ENCODE results near the gene RNF34.
"Not testable (repeated sequence)": the region's sequence is repeated elsewhere in the genome, so short reads cannot be mapped to it uniquely, and the experiment has no call there.

RNF34 gene, protein sequence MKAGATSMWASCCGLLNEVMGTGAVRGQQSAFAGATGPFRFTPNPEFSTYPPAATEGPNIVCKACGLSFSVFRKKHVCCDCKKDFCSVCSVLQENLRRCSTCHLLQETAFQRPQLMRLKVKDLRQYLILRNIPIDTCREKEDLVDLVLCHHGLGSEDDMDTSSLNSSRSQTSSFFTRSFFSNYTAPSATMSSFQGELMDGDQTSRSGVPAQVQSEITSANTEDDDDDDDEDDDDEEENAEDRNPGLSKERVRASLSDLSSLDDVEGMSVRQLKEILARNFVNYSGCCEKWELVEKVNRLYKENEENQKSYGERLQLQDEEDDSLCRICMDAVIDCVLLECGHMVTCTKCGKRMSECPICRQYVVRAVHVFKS

DNA sequence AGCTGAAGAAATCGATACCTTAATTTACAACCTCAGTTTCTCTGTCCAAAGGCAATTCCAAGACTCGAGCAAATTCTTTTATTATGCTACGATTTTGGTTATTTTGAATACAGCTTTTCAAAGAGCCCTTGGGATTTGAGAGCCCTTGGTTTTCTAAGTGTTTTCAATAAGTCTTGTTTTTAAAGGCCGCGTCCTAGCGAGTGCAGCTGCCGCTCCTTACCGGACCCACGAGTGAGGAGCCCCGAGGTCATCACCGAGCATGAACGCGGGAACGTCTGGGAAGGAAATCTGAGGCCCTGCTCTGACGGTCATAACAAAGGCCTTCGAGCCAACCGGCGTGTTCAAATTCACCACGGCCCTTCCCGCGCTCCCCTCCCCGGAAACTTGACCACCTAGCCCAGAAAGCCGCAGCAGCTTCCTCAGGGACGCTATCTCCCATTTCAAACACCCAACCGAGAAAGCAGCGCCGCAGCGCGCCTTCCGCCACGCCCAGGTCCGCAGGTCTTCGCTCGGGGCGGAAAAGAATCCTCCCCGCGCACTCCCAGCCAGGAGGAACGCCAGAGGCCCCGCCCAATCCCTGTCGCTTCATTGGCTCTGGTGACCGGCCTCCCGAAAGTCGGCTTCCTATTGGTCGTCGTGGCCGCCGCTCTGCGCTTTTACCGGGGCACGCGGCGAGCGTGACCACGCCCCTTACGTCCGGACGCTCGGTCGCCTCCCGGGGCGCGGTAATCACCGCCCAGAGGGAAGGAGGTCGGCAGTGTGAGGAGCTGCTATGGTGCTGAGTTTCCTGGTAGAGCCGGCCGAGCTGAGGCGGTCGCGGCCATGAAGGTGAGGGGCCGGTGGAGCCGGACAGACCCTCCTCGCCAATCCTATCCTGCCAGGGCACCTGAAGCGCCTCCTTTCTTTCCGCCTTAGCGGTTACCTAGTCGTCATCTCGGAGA lies at the start of gene RNF34:
RNF34 (plus strand) TSS at position 728 of the 941 bp plus-strand sequence; CDS start at position 823, 95 bp downstream.
- peak; percentile 99 for DNase-seq

DNA sequence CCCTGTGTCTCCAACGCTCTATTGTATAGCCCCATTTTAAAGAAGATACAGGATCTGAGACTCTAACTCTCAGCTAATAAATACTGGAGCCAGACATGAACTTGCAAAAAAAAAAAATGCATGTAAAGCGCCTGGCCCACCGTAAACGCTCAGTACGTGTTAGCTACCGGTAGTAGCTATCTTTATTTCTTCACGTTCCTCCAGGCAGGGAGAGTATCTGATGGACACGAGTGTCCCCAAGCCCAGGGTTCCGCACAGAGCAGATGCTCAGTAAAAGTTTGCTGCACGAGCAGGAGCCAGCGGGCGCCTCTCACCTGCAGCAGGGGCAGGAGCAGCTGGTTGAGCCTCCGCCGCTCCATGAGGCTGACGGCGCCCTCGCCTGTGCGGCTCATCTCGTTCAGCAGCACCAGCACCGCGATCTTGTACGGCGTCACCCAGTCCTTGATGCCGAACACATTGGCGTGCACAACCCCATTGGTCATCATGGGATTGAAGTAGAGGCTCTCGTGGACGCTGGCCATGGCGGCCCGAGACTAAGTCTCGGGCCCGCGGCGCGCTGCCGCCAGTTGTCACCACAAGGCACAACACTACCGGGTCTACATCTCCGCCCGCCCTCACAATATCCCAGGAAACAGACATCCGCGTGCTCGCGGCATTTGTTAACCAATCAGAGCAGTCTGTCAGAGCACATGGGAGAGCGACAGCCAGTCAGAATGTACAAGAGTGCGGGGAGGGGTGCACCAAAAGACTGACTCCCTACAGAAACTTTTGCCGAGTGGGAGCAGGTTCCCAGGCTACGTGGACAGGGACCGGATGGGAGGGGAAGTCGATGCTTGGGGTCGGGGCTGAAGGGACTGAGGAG lies 47.9 kb upstream of the RNF34 start, which contains the start of gene ANAPC5:
ANAPC5 (minus strand) TSS at position 592 of the 862 bp plus-strand sequence; CDS start at position 521, 71 bp downstream.
- peak; percentile 99 for DNase-seq

DNA sequence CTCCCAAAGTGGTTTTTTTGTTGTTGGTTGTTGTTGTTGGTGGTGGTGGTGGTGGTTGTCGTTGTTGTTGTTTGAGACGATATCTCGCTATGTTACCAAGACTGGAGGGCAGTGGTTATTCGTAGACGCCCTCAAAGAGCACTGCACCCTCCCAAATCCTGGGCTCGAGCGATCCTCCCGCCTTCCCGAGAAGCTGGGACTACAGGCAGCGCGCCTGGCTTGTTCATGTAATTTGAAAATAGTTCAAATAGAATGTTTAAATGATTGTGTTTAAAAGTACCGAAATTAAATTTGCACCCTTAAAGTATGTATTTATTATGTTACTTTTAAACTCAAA lies 47.3 kb upstream of the RNF34 start:
- DNase-seq = no peak

DNA sequence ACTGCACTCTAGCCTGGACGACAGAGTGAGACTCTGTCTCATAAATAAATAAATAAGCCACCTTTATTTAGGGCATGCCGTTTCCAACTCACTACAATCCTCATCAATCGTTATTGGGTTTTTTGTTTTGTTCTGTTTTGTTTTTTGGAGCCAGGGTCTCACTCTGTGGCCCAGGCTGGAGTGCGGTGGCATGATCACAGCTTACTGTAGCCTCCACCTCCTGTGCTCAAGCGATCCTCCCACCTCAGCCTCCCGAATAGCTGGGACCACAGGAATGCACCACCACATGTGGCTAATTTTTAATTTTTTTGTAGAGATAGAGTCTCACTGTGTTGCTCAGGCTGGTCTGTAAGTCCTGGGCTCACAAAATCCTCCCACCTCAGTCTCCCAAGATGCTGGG lies 44.1 kb upstream of the RNF34 start:
- DNase-seq = no peak

DNA sequence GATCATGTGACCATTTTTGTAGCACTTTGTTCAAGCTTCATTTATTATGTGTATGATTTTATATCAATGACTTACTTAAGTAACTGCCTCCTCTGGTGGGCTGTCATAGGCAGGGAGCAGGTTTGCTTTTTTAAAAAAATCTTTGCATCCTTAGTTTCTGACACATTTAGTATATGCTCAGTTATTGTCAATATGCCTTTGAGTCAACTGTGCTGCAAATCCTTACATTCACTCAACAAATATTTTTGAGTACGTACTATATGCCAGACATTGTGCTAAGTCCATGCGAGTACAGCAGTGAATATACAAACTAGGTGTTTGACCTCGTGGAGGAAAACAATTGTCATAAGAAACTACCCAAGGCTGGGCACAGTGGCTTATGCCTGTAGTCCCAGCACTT lies 43.3 kb upstream of the RNF34 start:
- DNase-seq = no peak

DNA sequence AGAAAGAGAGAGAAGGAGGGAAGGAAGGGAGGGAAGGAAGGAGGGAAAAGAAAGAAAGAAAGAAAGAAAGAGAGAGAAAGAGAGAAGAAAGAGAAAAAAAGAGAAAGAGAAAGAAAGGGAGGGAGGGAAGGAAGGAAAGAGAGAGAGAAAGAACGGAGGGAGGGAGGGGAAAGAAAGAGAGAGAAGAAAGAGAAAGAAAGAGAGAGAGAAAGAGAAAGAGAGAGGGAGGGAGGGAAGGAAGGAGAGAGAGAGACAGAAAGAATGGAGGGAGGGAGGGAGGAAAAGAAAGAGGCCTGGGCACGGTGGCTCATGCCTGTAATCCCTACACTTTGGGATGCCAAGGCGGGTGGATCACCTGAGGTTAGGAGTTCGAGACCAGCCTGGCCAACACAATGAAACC lies 42.6 kb upstream of the RNF34 start:
- DNase-seq = no peak

DNA sequence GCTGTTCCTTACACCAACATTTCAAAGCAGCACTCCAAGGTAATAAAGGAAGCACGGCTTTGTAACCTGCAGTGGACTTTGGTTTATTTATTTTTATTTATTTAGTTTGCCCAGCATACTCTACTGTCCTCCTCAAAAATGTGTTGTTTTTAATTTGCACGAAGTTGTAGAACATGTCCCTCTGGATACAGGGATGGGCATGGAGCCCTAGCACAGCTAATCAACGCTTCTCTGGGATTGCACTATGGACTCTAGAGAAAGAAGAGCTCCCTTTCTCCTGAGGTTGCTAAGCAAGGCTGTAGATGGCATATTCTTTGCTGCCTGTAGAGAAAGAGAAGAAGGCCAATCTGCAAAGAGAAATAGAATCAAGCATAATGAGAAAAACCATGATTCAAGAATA lies 41.8 kb upstream of the RNF34 start:
- no peak for DNase-seq

DNA sequence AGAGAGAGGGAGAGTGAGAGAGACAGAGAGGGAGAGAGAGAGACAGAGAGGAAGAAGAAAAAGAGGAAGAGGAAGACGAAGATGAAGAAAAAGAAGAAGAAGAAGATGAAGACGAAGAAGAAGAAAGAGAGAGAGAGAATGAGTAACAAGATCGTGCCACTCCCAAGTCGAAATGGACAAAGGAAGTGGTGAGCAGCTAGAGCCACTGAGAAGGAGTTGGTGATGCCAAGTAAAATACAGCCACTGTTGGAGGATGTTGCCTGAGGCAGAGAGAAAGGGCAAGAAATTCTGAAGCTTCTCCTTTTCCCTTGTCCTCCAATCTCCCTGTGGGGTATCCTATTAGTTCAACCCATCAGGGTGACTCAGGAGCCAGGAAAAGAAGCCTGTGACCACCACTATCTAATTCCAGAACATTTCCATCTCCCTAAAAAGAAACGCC lies 35.2 kb upstream of the RNF34 start:
- DNase-seq = no peak

DNA sequence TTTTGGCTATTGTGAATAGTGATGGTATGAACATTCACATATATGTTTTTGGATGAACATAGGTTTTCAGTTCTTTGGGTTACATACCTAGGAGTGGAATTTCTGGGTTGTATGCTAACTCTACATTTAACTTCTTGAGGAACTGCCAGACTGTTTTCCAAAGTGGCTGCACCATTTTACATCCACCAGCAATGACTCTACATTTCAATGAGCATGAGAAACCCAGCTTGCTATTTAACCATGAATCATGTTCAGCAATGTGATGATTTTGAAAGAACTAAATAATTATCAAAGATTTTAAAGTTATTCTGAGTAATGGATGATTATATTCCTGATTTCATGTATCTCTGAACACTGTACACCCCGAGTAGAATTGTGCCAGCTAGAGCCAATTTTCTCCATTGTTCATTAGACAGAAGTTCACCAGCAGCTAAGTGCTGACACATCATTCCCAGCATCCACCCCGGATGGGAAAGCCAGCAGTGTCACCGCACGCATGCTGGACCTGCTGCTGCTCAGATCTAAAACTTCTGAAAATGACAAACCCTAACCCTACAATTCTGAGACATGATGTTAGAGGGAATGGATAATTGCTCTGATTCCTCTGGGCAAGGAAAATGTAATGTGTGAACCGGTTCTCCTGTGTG lies 34.4 kb upstream of the RNF34 start:
- DNase-seq = no peak

DNA sequence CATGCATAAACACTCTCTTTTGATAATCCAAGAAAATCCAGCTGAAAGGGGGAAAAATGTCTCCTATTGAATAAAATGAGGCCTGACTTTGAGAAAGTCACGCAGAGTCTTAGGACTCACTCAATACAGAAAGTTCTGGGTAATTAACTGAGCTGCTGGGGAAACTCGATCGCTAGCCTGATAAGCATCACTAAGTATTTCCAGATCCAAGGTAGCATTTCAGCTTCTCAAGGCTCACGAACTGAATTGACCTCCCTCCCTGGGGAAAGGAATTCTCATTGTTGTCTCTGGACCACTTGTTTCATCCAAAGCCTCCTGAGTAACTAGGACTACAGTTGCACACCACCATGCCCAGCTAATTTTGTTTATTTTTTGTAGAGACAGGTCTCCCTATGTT lies 33.9 kb upstream of the RNF34 start:
- DNase-seq = no peak

DNA sequence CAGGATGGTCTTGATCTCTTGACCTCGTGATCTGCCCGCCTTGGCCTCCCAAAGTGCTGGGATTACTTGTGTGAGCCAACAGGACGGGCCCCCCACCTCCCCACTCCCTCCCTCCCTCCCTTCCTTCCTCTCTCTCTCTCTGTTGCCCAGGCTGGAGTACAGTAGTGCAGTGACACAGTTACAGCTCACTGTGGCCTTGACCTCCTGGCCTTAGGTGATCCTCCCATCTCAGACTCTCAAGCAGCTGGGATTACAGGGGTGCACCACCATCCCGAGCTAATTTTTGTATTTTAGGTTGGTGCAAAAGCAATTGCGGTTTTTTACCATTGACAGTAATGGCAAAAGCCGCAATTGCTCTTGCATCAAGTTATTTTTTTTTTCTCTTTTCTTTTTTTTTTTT lies 28.5 kb upstream of the RNF34 start:
- no peak for DNase-seq

DNA sequence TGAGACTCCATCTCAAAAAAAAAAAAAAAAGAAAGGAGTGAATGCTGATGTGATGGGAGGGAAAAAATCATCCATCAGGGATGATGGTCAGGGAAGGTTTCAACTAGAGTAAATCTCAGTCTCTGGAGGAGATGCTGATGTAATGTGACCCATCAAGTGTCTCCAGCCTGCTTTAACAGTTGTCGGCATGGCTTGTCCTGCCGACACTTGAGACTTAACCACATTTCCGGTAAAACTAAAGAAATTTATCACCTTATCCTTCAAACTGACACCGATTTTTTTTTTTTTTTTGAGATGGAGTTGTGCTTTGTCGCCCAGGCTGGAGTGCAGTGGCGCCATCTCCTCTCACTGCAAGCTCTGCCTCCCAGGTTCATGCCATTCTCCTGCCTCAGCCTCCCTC lies 26.2 kb upstream of the RNF34 start:
- DNase-seq = no peak

DNA sequence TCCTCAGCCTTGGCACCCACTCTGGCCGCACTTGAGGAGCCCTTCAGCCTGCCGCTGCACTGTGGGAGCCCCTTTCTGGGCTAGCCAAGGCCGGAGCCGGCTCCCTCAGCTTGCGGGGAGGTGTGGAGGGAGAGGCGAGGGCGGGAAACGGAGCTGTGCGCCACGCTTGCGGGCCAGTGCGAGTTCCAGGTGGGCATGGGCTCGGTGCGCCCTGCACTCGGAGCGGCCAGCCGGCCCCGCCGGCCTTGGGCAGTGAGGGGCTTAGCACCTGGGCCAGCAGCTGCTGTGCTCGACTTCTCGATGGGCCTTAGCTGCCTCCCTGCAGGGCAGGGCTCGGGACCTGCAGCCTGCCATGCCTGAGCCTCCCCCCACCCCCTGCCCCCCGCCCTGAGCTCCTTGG lies 25.6 kb upstream of the RNF34 start:
- DNase-seq = not testable (repeated sequence)

DNA sequence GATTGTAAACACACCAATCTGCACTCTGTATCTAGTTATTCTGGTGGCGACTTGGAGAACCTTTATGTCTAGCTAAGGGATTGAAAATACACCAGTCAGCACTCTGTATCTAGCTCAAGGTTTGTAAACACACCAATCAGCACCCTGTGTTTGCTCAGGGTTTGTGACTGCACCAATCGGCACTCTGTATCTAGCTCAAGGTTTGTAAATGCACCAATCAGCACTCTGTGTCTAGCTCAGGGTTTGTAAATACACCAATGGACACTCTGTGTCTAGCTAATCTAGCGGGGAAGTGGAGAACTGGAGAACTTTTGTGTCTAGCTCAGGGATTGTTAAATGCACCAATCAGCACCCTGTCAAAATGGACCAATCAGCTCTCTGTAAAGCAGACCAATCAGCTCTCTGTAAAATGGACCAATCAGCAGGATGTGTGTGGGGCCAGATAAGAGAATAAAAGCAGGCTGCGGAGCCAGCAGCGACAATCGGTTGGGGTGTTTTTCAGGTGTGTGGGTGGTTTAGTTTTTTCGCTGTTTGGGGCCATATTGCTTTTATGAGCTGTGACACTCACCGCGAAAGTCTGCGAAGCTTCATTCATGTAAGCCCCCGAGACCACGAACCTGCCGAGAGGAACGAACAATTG lies 24.9 kb upstream of the RNF34 start:
- DNase-seq = not testable (repeated sequence)

DNA sequence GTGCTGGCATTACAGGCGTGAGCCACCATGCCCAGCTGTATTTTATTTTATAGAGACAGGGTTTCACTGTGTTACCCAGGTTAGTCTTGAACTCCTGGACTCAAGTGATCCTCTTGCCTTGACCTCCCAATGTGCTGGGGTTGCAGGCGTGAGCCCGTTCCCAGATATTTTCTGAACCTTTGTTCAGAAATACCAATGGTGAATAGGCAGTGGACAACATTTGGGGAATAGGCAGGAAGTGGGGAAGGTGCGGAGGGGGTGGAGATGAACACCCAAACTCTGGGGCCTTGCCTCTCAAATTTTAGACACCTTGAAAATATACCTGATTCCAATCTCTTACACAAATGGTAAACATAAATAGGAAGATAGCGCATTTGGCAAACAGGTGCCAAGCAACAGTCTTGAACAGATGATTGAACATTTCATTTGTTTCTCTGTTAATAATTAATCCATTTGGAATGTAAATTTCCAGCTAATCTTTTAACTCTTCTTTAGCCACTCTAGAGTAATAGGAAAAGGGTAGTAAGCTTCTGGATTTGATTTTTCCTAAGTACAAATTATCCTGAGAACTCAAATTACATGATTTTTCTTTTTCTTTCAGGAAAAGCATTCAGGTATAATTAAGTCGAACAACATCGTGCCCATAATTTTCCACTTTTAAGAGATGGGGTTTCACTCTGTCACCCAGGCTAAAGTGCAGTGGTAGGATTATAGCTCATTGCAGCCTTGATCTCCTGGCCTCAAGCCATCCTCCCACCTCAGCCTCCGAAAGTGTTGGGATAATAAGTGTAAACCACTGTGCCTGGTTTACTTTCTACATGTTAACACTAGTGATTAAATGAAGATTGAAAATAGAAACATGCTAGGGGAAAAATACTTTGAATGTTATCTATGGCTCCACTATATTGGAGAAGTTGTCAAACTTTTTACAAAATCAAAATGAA lies 22.9 kb upstream of the RNF34 start:
- no peak for DNase-seq

DNA sequence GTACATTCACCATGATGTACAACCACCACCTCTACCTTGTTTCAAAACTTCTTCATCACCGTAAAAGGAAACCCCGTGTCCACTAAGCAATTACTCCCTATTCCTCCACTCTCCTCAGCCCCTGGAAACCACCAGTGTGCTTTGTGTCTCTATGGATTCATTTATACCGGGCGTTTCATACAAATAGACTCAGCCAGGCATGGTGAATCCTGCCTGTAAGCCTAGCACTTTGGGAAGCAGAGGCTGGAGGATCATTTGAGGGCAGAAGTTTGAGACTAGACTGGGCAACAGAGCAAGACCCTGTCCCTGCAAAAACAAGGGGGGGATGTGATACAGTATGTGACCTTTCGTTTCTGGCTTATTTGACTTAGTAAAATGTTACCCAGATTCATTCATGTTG lies 21.2 kb upstream of the RNF34 start:
- no peak for DNase-seq

DNA sequence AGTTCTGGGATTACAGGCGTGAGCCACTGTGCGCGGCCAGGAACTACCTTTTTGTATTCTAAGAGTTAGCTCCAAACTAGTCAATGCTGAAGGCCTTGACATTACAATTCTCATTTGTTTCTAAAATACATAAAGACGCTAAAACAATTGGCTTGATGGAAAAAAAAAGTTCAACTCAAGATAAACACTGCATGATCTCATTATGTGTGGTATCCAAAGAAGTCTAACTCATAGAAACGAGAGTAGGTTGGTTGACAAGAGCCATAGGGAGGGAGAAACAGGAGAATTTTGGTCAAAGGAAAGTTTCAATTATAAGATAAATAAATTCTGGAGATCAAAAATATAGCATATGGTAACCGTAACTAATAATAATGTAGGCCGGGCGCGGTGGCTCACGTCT lies 20.0 kb upstream of the RNF34 start:
- DNase-seq = no peak

DNA sequence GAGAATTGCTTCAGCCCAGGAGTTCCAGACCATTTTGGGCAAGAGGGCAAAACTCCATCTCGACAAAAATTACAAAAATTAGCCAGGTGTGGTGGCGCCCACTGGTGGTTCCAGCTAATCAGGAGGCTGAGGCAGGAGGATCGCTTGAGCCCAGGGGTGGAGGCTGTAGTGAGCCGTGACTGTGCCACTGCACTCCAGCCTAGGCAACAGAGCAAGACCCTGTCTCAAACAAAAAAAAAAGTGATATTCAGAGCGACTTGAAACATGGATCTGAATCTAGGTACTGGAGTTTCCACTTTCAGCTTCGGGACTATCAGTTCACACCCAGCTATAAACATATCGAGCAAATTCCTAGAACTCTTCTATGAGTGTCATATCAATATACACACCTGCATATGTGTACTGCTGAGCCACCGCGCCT lies 16.3 kb upstream of the RNF34 start:
- no peak for DNase-seq

DNA sequence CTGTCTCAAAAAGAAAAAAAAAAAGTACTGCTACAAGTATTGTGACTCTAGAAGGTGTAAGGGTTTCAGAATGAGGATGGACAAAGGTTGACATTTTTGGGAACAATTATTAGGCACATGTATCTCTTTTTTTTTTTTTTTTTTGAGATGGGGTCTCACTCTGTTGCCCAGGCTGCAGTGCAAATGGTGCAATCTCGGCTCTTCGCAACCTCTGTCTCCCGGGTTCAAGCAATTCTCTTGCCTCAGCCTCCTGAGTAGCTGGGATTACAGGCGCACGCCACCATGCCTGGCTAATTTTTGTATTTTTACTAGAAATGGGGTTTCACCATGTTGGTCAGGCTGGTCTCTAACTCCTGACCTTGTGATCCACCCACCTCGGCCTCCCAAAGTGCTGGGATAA lies 15.0 kb upstream of the RNF34 start:
- not testable (repeated sequence) for DNase-seq

DNA sequence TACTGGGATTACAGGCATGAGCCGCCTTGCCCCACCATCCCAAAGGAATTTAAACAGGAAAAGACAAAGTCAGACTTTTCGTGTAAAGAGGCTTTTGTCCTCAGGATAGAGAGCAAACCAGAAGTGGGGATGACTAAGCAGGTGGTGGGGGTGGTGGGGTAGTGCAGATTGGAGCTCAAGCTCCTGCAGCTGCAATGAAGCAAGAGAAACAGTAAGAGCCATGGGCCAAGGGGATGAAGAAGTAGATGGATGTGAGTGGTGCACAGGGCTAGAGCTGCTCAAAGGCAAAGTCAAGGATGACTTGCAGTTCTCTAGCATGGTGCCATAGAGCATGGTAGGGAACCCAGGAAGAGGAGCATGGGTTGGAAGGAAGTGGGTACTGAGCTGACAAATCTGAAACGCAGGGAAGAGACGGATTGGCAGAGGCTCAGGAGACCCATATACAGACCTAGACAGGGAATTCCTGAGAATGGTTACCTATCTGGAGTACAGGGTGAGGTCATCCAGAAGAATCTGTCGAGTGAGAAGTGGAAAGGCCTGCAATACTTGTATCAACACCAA lies 11.4 kb upstream of the RNF34 start:
- peak; percentile 76 for DNase-seq
